Keratinocyte (primary cell): Measurements from ENCODE around the gene RNF130. TPM values are rescaled to one million over a fixed set of nuclear protein-coding genes. Genes with fewer than 3 reads are reported as not detected.

Experiments used
- DNase-seq: peaks from one replicate; pipeline ENCODE4 v3.0.0-alpha.2; 2011; ENCODE audit warnings: low read depth, missing footprints, low spot score
- FAIRE-seq: peaks from 2 replicates; lab custom pipeline; 2011; peaks lifted over from hg19 to GRCh38; lab: Jason Lieb, UNC
- H2AFZ ChIP-seq: 2 replicates; pipeline ENCODE4 v1.6.0; 2012; ENCODE audit warnings: low read length, control low read depth, inconsistent platforms; ENCODE audit not compliant: control insufficient read depth
- H3K27ac ChIP-seq: 2 replicates; pipeline ENCODE4 v1.5.1; 2011; ENCODE audit warnings: low read length; ENCODE audit not compliant: control insufficient read depth, insufficient read depth
- H3K27me3 ChIP-seq: 3 replicates; pipeline ENCODE4 v1.6.0; 2011; ENCODE audit warnings: low read length; ENCODE audit not compliant: control insufficient read depth, insufficient read depth; ENCODE audit errors: extremely low read depth
- H3K36me3 ChIP-seq, 2 experiments: 2 replicates in 1 of 2; 3 replicates in 1 of 2; pipeline ENCODE4 v1.5.1; 2011; ENCODE audit warnings: low read length in 2 of 2, mild to moderate bottlenecking in 1 of 2; ENCODE audit not compliant: control insufficient read depth in 2 of 2, insufficient read depth in 2 of 2; ENCODE audit errors: extremely low read depth in 1 of 2
- H3K4me1 ChIP-seq: 3 replicates; pipeline ENCODE4 v1.5.1; 2011; ENCODE audit warnings: low read length; ENCODE audit not compliant: control insufficient read depth, insufficient read depth; ENCODE audit errors: extremely low read depth
- H3K4me2 ChIP-seq: 3 replicates; pipeline ENCODE4 v1.6.0; 2011; ENCODE audit warnings: low read depth, low read length; ENCODE audit not compliant: control insufficient read depth, insufficient read depth; ENCODE audit errors: extremely low read depth
- H3K4me3 ChIP-seq, 3 experiments: fragments of 200-600 bp in 1 of 3; sonication (generic) in 1 of 3; 2 replicates in 2 of 3; 3 replicates in 1 of 3; pipeline ENCODE4 v1.5.1; 2011 to 2016; ENCODE audit warnings: low read length in 3 of 3, mild to moderate bottlenecking in 3 of 3, control low read depth in 2 of 3, inconsistent platforms in 1 of 3, low read depth in 1 of 3, mixed read lengths in 1 of 3, mixed run types in 1 of 3, moderate library complexity in 1 of 3; ENCODE audit not compliant: control insufficient read depth in 2 of 3, insufficient read depth in 2 of 3; ENCODE audit errors: extremely low read depth in 1 of 3
- H3K79me2 ChIP-seq: 2 replicates; pipeline ENCODE4 v1.6.0; 2012; ENCODE audit warnings: low read length; ENCODE audit not compliant: control insufficient read depth, insufficient read depth
- H3K9ac ChIP-seq: 3 replicates; pipeline ENCODE4 v1.6.0; 2011; ENCODE audit warnings: low read length; ENCODE audit not compliant: control insufficient read depth, insufficient read depth; ENCODE audit errors: extremely low read depth
- H3K9me1 ChIP-seq: 3 replicates; pipeline ENCODE4 v1.6.0; 2011; ENCODE audit warnings: low read length; ENCODE audit not compliant: control insufficient read depth, insufficient read depth; ENCODE audit errors: extremely low read depth
- H3K9me3 ChIP-seq: 2 replicates; pipeline ENCODE4 v1.5.1; 2012; ENCODE audit warnings: low read depth, low read length; ENCODE audit not compliant: control insufficient read depth
- H4K20me1 ChIP-seq: 3 replicates; pipeline ENCODE4 v1.6.0; 2011; ENCODE audit warnings: low read length; ENCODE audit not compliant: control insufficient read depth, insufficient read depth; ENCODE audit errors: extremely low read depth
- EZH2 ChIP-seq: IDR thresholded peaks from one replicate; pipeline ENCODE4 v1.6.1; 2012; ENCODE audit warnings: inconsistent platforms, mild to moderate bottlenecking, low read length, moderate library complexity
- dilution Hi-C: fragments of 300-500 bp; cut with MboI; formaldehyde crosslinking; loops from one replicate; pipeline ENCODE4 v1.7.0; 2020; ENCODE audit warnings: low sequenced_read_pairs; ENCODE audit not compliant: extremely low pct_ligation_motif_present
- polyA plus RNA-seq, 5 experiments: library from polyadenylated mRNA; depleted of rRNA in 3 of 5; stranded (reverse) in 3 of 5; stranded (forward) in 1 of 5; unstranded in 1 of 5; fragments of >200 nt; gene quantifications; 1 replicate in 1 of 5; 2 replicates in 3 of 5; 3 replicates in 1 of 5; pipeline versions ENCODE4 v1.2.1 to v1.2.3, GENCODE V29; 2011 to 2012; ENCODE audit warnings: missing spikeins in 2 of 5, low read depth in 1 of 5, low replicate concordance in 1 of 5
- TF ChIP-seq, protein P1 (sequence below), 3 experiments: IDR thresholded peaks in 1 of 3; conservative IDR thresholded peaks in 1 of 3; optimal IDR thresholded peaks in 1 of 3; 2 replicates in 2 of 3; 3 replicates in 1 of 3; pipeline versions ENCODE3 to v1.5.1; 2011; ENCODE audit warnings: low read length in 3 of 3, mild to moderate bottlenecking in 3 of 3, moderate library complexity in 2 of 3, control low read depth in 1 of 3, inconsistent platforms in 1 of 3; ENCODE audit not compliant: insufficient read depth in 2 of 3; ENCODE audit errors: extremely low read depth in 1 of 3

Gene RNF130
- polyA plus RNA-seq, 1 donor (not counting 4 experiments of a cell fraction or from before 2014, with no cell fraction given): 20.0 TPM

DNA sequence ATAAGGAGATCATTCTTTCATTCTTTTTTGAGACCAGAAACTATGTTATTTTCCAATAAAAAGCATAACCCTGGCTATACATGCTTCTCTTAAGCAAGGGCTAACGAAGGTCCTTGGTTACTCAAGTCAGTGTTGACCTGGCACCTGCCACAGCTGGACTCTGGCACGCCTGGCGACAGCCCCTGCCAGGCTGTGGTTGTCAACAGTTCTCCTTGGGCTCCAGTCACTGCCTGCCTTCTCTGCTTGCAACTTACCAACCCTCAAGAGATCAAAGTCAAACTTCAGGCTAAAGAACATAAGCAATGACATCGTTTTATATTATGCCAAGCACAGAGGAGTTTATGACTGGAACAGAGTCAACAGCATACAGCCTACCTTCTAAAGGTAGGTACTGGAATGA lies 102.4 kb downstream of the RNF130 start:
- no peak overlapping the region for H3K9ac ChIP-seq
- H3K4me1 ChIP-seq: no peaks in the 10 kb centered on the region
- H2AFZ ChIP-seq: no peak overlapping the region
- TF ChIP-seq, protein P1, sequence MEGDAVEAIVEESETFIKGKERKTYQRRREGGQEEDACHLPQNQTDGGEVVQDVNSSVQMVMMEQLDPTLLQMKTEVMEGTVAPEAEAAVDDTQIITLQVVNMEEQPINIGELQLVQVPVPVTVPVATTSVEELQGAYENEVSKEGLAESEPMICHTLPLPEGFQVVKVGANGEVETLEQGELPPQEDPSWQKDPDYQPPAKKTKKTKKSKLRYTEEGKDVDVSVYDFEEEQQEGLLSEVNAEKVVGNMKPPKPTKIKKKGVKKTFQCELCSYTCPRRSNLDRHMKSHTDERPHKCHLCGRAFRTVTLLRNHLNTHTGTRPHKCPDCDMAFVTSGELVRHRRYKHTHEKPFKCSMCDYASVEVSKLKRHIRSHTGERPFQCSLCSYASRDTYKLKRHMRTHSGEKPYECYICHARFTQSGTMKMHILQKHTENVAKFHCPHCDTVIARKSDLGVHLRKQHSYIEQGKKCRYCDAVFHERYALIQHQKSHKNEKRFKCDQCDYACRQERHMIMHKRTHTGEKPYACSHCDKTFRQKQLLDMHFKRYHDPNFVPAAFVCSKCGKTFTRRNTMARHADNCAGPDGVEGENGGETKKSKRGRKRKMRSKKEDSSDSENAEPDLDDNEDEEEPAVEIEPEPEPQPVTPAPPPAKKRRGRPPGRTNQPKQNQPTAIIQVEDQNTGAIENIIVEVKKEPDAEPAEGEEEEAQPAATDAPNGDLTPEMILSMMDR (optimal IDR thresholded peaks at IDR 0.05 in 1 of 3, IDR thresholded peaks at IDR 0.05 in 1 of 3, conservative IDR thresholded peaks at IDR 0.05 in 1 of 3; ENCODE audit: extremely low read depth in 1 of 3, insufficient read depth in 2 of 3, low read length in 3 of 3): no peak
- TF ChIP-seq EZH2: no peak
- no peak overlapping the region for H3K27ac ChIP-seq
- H3K27me3 ChIP-seq: no peaks in the 10 kb centered on the region
- no peaks in the 10 kb centered on the region for H3K9me3 ChIP-seq
- no peak overlapping the region for H3K4me2 ChIP-seq
- no peak overlapping the region for H3K4me3 ChIP-seq
- H4K20me1 ChIP-seq: no peaks in the 10 kb centered on the region
- no peaks in the 10 kb centered on the region for H3K79me2 ChIP-seq
- no peak for FAIRE-seq
- dilution Hi-C loops: no loop called here
- H3K9me1 ChIP-seq: no peaks in the 10 kb centered on the region
- DNase-seq: no peak
- H3K36me3 ChIP-seq: no peaks in the 10 kb centered on the region

GRCh38 chr5:179967489-179967888 lies 104.1 kb downstream of the RNF130 start:
- Histone ChIP-seq H3K4me1 (no peaks in the 10 kb centered on the region), H3K27ac (no peak overlapping the region), H3K79me2 (no peaks in the 10 kb centered on the region), H3K9me1 (no peaks in the 10 kb centered on the region), H2AFZ (no peak overlapping the region), H3K9ac (no peak overlapping the region), H3K27me3 (no peaks in the 10 kb centered on the region), H3K9me3 (no peaks in the 10 kb centered on the region), H3K4me3 (no peak overlapping the region), H3K36me3 (no peaks in the 10 kb centered on the region), H4K20me1 (no peaks in the 10 kb centered on the region), H3K4me2 (no peak overlapping the region)
- TF ChIP-seq, protein P1 (optimal IDR thresholded peaks at IDR 0.05 in 1 of 3, IDR thresholded peaks at IDR 0.05 in 1 of 3, conservative IDR thresholded peaks at IDR 0.05 in 1 of 3; ENCODE audit: extremely low read depth in 1 of 3, insufficient read depth in 2 of 3, low read length in 3 of 3): no peak
- TF ChIP-seq EZH2: no peak
- FAIRE-seq (no peak), DNase-seq (no peak)
- dilution Hi-C loops: no loop called here
